Measurements from ENCODE around the gene THRA.

DNA sequence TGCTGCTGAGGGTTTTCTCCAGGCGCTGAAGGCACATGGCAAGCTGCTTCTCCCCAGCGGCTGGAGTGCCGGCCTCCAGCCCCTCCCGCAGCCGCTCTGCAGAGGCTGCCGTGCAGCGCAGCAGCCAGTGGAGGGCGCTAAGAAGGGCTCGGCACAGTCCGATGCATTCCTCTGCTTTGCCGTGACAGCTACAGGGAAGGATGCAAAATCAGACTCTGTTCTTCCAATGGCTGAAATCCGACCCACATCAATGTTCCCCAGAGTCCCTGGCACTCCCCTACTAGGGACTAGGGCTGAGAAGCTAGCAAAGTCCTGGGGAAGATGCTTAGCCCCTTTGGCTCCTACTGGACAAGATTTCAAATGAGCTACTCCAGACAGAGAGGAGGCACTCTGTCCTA lies 27.6 kb upstream of the THRA start:
- TF ChIP-seq, protein P1, sequence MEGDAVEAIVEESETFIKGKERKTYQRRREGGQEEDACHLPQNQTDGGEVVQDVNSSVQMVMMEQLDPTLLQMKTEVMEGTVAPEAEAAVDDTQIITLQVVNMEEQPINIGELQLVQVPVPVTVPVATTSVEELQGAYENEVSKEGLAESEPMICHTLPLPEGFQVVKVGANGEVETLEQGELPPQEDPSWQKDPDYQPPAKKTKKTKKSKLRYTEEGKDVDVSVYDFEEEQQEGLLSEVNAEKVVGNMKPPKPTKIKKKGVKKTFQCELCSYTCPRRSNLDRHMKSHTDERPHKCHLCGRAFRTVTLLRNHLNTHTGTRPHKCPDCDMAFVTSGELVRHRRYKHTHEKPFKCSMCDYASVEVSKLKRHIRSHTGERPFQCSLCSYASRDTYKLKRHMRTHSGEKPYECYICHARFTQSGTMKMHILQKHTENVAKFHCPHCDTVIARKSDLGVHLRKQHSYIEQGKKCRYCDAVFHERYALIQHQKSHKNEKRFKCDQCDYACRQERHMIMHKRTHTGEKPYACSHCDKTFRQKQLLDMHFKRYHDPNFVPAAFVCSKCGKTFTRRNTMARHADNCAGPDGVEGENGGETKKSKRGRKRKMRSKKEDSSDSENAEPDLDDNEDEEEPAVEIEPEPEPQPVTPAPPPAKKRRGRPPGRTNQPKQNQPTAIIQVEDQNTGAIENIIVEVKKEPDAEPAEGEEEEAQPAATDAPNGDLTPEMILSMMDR (IDR thresholded peaks at IDR 0.05) = peak in 2 of 6 experiments; percentile 8 to 24
- no peak for TF ChIP-seq POLR2A (IDR thresholded peaks at IDR 0.05)

All from thyroid gland (tissue), 4 donors.